ENCODE data around the gene CAMK2B. TPM values are rescaled to one million over a fixed set of nuclear protein-coding genes. Genes with fewer than 3 reads are reported as not detected.

The CAMK2B gene
- total and polyA plus RNA-seq, 2 experiments from 2014 or later = 0.37 to 1.7 TPM

DNA sequence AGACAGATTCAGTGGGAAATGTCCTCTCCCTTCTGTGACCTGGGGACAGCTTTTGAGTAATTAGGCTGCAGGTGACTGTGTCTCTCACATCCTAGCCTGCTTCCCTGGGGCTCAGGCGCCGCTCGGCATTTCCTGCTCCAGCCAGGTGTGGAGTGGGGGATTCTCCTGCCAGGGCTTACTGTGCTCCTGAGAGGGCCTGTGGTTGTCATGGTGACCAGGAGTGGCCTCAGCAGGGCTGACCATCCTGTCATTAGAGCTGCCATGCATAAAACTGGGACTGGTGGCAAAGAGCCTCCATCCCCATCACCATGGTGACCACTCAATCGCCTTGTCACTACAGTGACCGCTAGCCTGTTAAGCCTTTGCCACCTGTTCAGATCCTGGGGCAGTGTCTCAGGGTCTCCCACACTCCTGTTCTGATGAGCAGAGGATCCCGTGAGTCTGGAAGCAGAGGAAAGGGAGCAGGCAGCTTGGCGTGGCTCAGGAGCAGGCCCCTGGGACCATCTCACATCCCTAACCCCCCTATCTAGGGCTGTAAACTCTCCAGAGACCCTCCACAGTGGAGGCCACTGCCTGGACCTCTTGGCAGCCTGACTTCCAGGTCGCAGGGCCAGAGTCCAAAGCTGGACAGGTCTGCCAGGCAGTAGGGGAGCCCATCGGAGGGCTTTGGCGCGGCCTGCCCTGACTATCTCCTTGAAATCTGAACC is 136.0 kb downstream of the CAMK2B start, which contains the start of gene GCK:
GCK (minus strand) TSS at position 154 of the 707 bp plus-strand sequence. CDS start 486 bp downstream, outside the sequence.
- TF ChIP-seq EZH2 (IDR thresholded peaks at IDR 0.05; ENCODE audit: borderline replicate concordance) (no peak), CTCF (IDR thresholded peaks at IDR 0.05; ENCODE audit: poor library complexity) (no peak), EZH2phosphoT487 (IDR thresholded peaks at IDR 0.05; ENCODE audit: low read depth, severe bottlenecking, unreplicated experiment) (no peak)
- Histone ChIP-seq H2AFZ (no peak within 1 kb of the TSS), H3K9me3 (ENCODE audit: low read depth) (no peaks in the 10 kb centered on the region), H3K27me3 (no peaks in the 10 kb centered on the region), H3K9me2 (replicated peaks; ENCODE audit: insufficient read depth) (no peaks in the 10 kb centered on the region), H3K4me2 (no peak within 1 kb of the TSS), H3K79me2 (no peaks in the 10 kb centered on the region), H4K20me1 (ENCODE audit: insufficient read depth, poor library complexity, severe bottlenecking) (no peaks in the 10 kb centered on the region), H3K4me1 (ENCODE audit: insufficient read depth) (peaks cover 8% of the 10 kb centered on the region), H3K36me3 (replicated peaks; ENCODE audit: insufficient read depth, low read depth) (no peaks in the 10 kb centered on the region), H3K4me3 (no peak within 1 kb of the TSS), H3K27ac (no peak within 1 kb of the TSS)
- WGBS (ENCODE audit: low lambda C conversion rate, missing lambda C conversion rate) = 82% methylated on average over 11 of the region's 11 CpGs
- DNase-seq (ENCODE audit: low spot score) = no peak

DNA sequence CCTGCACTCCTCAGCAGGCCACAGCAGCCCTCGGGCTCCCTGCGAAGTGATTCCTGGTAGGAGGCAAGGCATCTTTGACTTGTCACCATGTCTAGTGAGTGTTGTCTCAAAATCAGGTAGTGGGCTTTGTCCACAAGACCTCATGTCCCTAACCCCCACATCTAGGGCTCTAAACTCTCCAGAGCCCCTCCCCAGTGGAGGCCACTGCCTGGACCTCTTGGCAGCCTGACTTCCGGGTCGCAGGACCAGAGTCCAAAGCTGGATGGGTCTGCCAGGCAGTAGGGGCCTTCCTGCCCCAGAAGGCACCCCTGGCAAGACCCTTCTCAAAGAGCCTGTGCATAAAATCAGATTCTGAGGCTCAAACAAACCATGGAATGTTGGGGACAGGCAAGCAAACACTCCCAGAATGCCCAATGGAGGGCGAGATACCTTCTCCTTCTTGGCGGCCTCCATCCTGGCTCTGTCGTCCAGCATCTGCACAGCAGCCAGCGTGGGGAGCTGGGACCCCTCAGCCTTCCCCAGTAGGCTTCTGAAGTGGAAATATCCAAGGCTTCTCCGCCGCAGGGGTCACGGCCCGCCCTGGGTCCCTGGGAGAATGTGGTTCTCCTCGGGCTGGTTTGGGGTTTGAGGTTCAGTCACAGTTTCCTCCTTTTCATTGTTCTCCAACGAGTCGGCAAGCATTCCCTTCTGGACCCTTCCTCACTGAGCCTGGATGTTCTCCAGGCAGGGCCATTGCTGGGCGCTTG is 136.7 kb downstream of the CAMK2B start:
- Histone ChIP-seq H3K27ac (no peak overlapping the region), H3K4me2 (no peak overlapping the region), H3K36me3 (replicated peaks; ENCODE audit: insufficient read depth, low read depth) (no peaks in the 10 kb centered on the region), H2AFZ (no peak overlapping the region), H3K79me2 (no peaks in the 10 kb centered on the region), H3K4me1 (ENCODE audit: insufficient read depth) (peaks cover 8% of the 10 kb centered on the region), H4K20me1 (ENCODE audit: insufficient read depth, poor library complexity, severe bottlenecking) (no peaks in the 10 kb centered on the region), H3K9me3 (ENCODE audit: low read depth) (no peaks in the 10 kb centered on the region), H3K9me2 (replicated peaks; ENCODE audit: insufficient read depth) (no peaks in the 10 kb centered on the region), H3K4me3 (no peak overlapping the region), H3K27me3 (no peaks in the 10 kb centered on the region)
- WGBS (ENCODE audit: low lambda C conversion rate, missing lambda C conversion rate) = 86% methylated on average over 16 of the region's 16 CpGs
- DNase-seq (ENCODE audit: low spot score) = no peak
- TF ChIP-seq CTCF (IDR thresholded peaks at IDR 0.05; ENCODE audit: poor library complexity) (no peak), EZH2 (IDR thresholded peaks at IDR 0.05; ENCODE audit: borderline replicate concordance) (no peak), EZH2phosphoT487 (IDR thresholded peaks at IDR 0.05; ENCODE audit: low read depth, severe bottlenecking, unreplicated experiment) (no peak)

GRCh38 chr7:44187636-44188416 is 137.6 kb downstream of the CAMK2B start:
- H3K27ac ChIP-seq = no peak overlapping the region
- no peak overlapping the region for H3K4me3 ChIP-seq
- H3K36me3 ChIP-seq (replicated peaks; ENCODE audit: insufficient read depth, low read depth) = no peaks in the 10 kb centered on the region
- H3K79me2 ChIP-seq = no peaks in the 10 kb centered on the region
- TF ChIP-seq EZH2phosphoT487 (IDR thresholded peaks at IDR 0.05; ENCODE audit: low read depth, severe bottlenecking, unreplicated experiment) = no peak
- no peak for TF ChIP-seq EZH2 (IDR thresholded peaks at IDR 0.05; ENCODE audit: borderline replicate concordance)
- no peak for TF ChIP-seq CTCF (IDR thresholded peaks at IDR 0.05; ENCODE audit: poor library complexity)
- no peaks in the 10 kb centered on the region for H3K9me3 ChIP-seq (ENCODE audit: low read depth)
- no peaks in the 10 kb centered on the region for H3K27me3 ChIP-seq
- H3K4me2 ChIP-seq = no peak overlapping the region
- H3K4me1 ChIP-seq (ENCODE audit: insufficient read depth) = peaks cover 8% of the 10 kb centered on the region
- no peak overlapping the region for H2AFZ ChIP-seq
- WGBS (ENCODE audit: low lambda C conversion rate, missing lambda C conversion rate) = 78% methylated on average over 9 of the region's 9 CpGs
- H3K9me2 ChIP-seq (replicated peaks; ENCODE audit: insufficient read depth) = no peaks in the 10 kb centered on the region
- H4K20me1 ChIP-seq (ENCODE audit: insufficient read depth, poor library complexity, severe bottlenecking) = no peaks in the 10 kb centered on the region
- no peak for DNase-seq (ENCODE audit: low spot score)

Measured in hepatocyte (in vitro differentiated cells).